ELF-1 (cell line): ENCODE measurements around the gene SLC26A1.

ENCODE experiments used
- DNase-seq: peaks from one replicate; pipeline ENCODE4 v3.0.0-alpha.2; 2016; ENCODE audit warnings: low read depth, low spot score

The SLC26A1 gene

GRCh38 chr4:1028574-1029220 is 35.5 kb upstream of the SLC26A1 start:
- no peak for DNase-seq

GRCh38 chr4:1027915-1028238 is 34.7 kb upstream of the SLC26A1 start:
- DNase-seq, result no peak

GRCh38 chr4:1027219-1027914 is 34.2 kb upstream of the SLC26A1 start:
- DNase-seq, result no peak

DNA sequence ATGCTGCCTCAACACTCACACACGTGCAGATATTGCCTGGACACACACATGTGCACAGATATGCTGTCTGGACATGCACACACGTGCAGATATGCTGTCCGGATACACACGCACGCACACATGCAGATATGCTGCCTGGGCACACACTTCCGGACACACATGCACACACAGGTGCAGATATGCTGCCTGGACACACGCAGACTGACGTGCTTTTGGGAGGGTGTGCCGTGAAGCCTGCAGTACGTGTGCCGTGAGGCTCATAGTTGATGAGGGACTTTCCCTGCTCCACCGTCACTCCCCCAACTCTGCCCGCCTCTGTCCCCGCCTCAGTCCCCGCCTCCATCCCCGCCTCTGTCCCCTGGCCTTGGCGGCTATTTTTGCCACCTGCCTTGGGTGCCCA is 32.9 kb upstream of the SLC26A1 start:
- DNase-seq, result no peak

- no peak for DNase-seq
These were observed 31.8 kb upstream of the SLC26A1 start for GRCh38 chr4:1024882-1025545.

- DNase-seq, result no peak
These were observed 30.9 kb upstream of the SLC26A1 start for GRCh38 chr4:1023895-1024740.

DNA sequence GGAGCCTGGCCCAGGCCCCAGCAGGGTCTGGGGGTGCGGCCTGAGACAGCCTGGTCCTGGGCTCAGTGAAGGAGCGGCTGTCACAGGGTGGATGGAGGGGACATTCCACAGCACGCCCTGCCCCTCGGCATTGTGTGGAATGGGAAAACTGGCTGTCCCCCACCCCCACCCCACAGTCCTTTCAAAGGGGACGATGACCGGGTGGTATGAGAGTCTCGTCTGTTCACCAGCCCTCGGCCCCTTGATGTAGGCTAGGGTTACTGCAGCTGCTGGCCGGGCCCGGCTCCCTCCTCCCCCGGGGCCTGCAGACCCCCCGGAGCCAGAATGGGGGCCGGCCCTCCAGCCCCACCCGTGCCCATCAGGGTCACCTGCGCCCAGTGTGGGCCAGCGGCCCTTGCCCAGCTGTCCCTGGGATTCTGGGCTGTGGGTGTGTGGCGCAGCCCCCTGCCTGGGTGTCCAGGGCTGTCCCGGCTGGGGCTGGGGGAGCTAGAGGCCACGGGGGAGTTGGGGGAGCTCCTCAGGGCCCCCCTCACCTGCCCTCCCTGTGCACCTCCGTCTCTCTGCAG is 30.0 kb upstream of the SLC26A1 start:
- DNase-seq, result no peak

- no peak for DNase-seq
These were observed 29.5 kb upstream of the SLC26A1 start for GRCh38 chr4:1022739-1023066.

DNA sequence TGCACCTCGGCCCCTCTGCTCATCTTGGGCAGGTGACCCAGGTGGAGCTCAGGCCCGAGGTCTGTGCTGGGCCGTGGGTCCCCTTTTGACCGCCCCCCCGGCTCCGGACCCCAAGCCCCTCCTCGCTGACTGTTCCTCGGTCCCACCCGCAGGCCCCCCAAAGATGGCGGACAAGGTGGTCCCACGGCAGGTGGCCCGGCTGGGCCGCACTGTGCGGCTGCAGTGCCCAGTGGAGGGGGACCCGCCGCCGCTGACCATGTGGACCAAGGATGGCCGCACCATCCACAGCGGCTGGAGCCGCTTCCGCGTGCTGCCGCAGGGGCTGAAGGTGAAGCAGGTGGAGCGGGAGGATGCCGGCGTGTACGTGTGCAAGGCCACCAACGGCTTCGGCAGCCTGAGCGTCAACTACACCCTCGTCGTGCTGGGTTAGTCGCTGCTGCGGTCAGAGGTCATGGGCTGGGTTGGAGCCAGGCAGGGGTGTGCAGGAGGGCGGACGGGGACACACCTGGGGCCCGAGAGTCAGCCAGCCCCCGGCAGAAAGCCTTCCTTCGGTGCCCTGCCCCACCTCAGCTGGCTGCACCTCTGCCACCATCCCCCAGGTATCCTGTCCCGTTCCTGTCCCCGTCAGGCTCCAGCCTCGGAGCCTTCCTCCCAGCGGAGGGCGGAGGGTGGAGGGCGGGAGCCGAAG is 29.0 kb upstream of the SLC26A1 start:
- DNase-seq, result no peak

- no peak for DNase-seq
These were observed 28.3 kb upstream of the SLC26A1 start for GRCh38 chr4:1021386-1022050.

DNA sequence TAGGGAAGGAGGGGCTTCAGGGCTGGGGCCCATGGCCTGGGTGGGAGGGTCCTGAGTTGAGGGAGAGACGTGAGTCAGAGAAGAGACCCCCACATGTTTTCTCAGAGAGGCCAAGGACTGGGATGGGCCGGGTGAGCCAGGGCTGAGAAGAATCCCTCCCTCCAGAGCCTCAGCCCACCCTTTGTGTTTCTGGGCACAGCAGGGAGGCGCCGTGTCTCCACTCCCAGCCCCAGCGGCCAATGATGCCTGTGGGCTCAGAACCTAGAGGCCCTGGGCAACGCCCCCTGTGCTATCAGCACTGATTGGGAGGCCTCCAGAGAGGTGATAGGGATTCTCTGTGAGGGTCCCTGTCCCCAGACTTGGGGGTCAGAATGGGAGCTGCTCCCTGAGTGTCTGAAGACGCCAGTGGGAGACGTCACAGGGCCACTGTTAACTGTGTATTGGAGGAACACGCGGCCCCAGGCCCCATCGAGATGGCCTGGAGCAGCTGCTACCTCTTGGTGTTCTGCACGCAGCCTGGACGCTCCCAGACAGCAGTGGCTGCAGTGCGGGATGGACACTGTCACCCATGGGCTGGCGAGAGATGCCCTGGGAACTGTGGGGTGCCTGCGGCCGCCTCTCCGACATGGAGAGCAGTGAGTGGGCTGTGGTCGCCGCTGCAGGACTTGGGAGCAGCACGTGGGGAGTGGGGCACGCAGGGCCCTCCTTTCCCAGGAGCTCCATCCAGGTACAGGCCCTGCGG is 26.7 kb upstream of the SLC26A1 start:
- DNase-seq, result no peak

DNA sequence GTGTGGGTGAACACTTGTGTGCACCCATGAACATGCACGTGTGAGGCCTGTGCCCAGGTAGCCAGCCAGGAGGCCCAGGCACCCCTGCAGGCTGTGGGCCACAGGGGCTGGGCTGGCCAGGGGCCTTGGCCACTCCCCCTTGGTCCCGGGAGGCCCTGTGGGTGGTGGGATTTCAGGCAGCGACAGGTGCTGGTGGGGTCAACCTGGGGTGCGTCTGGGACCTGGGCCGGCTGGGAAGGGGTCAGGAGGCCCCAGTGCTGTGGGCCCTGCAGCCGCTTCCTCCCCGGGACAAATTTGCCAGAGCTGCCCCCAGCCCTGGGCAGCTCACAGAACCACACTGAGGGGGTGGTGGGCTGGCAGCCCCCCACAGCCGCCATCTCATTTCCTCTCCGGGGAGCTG is 26.1 kb upstream of the SLC26A1 start:
- DNase-seq, result no peak

GRCh38 chr4:1018147-1019020 is 25.2 kb upstream of the SLC26A1 start:
- no peak for DNase-seq

- no peak for DNase-seq
These were observed 24.5 kb upstream of the SLC26A1 start for GRCh38 chr4:1017706-1018105.

DNA sequence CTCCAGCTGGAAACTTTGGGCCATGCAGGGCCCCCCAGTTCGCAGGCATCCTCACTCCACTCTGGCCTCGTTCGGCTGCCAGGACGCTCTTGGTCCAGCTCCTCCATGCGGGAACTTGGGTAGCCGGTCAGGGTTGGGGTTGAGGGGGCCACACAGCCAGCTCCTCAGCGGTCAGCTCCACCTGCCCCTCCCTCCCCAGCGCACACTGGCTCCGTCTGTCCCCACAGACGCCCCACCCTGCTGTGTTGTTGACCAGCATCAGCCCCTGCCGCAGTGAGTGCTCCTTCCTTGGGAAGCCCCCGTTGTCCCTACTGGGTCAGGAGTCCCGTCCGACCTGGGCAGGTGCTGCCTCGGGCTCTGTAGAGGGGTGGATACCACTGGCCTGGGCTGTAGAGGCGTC is 24.0 kb upstream of the SLC26A1 start:
- DNase-seq, result no peak

GRCh38 chr4:1015746-1016145 is 22.5 kb upstream of the SLC26A1 start:
- no peak for DNase-seq

GRCh38 chr4:1015179-1015578 is 22.0 kb upstream of the SLC26A1 start:
- peak; percentile 40 for DNase-seq

GRCh38 chr4:1014291-1015167 is 21.3 kb upstream of the SLC26A1 start:
- no peak for DNase-seq
